Heart left ventricle (tissue), 13 donors: ENCODE results near the gene LIPF.

Source experiments
- POLR2A ChIP-seq, 2 donors: fragments of 450-650 bp; IDR thresholded peaks; one replicate each; pipeline ENCODE4 v1.6.1; 2017; ENCODE audit warnings: antibody characterized with exemption in 2 of 2, mild to moderate bottlenecking in 2 of 2, moderate library complexity in 2 of 2
- TF ChIP-seq, protein P1 (sequence below), 12 donors: fragments of 200-600 bp; sonication (generic) in 4 of 12; IDR thresholded peaks; one replicate each; pipeline versions ENCODE4 v1.5.0 to v1.8.0; 2018 to 2022; ENCODE audit warnings: antibody characterized with exemption in 12 of 12, mild to moderate bottlenecking in 5 of 12
- donor health status: ischemic (EF 13 %, LVEDD 7.1; RV severe dilation, severe dysfunction).
- donor health status: DM: no; HTN: yes; CAD: no.
- donor health status: DM: no; HTN: no; CAD: no.
- donor health status: ischemic (EF 25% LVEDD 6.9; RV normal size, moderate dysfunction).
- donor health status: ischemic (EF 25% LVEDD 5.7; RV mildly dilated, moderate dysfunction).
- donor health status: ischemic (EF 35%, LVEDD 5.7; RV mildly dilated, moderate dysfunction).
- donor health status: nonischemic (EF 11% LVEDD 7.7; RV severe dilation, severe dysfunction).
- donor health status: DM: yes; HTN: yes; CAD: no.
- donor health status: PGD.
- donor health status: ischemic (EF 29% LVEDD 5.4; RV normal size, mild dysfunction).
- donor health status: nonischemic (EF 23%, LVEDD 6.1; RV moderate dilation, normal function).

DNA sequence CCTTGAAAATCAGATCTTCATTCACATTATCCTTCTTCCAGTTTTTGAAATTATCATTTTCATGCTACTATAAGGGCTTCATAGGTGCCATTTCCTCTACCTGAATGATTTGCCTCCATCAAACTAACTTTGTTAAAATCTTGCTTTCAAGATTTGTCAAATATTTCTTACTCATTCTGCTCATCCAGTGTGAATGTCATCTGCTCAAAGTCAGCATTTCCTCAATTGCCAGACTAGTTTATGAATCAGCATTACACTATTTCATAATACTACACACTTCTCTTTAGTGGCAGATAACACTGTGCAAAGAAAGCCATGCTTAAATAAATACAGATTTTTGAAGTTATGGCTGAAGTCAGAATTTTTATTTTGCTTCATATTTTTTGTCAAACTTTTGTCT, 21.3 kb upstream of the LIPF start:
- TF ChIP-seq, protein P1, sequence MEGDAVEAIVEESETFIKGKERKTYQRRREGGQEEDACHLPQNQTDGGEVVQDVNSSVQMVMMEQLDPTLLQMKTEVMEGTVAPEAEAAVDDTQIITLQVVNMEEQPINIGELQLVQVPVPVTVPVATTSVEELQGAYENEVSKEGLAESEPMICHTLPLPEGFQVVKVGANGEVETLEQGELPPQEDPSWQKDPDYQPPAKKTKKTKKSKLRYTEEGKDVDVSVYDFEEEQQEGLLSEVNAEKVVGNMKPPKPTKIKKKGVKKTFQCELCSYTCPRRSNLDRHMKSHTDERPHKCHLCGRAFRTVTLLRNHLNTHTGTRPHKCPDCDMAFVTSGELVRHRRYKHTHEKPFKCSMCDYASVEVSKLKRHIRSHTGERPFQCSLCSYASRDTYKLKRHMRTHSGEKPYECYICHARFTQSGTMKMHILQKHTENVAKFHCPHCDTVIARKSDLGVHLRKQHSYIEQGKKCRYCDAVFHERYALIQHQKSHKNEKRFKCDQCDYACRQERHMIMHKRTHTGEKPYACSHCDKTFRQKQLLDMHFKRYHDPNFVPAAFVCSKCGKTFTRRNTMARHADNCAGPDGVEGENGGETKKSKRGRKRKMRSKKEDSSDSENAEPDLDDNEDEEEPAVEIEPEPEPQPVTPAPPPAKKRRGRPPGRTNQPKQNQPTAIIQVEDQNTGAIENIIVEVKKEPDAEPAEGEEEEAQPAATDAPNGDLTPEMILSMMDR (IDR thresholded peaks at IDR 0.05), result no peak
- no peak for TF ChIP-seq POLR2A (IDR thresholded peaks at IDR 0.05)
